A172 (cell line): ENCODE measurements around the gene OR8G5. TPM values are rescaled to one million over a fixed set of nuclear protein-coding genes. Genes with fewer than 3 reads are reported as not detected.

Experiments
- DNase-seq: peaks from one replicate; pipeline ENCODE4 v3.0.0-alpha.2; 2015; ENCODE audit warnings: low spot score
- total RNA-seq: library from RNA; depleted of rRNA; stranded (reverse); fragments of >200 nt; shearing (Covaris generic); gene quantifications from 2 replicates; pipeline ENCODE4 v1.2.3, GENCODE V29; 2014; rRNA removed

OR8G5 gene
- total RNA-seq, 1 experiment from 2014 or later, result not detected

GRCh38 chr11:124285610-124286344 lies 29.6 kb downstream of the OR8G5 start:
- peak; percentile 0 for DNase-seq

DNA sequence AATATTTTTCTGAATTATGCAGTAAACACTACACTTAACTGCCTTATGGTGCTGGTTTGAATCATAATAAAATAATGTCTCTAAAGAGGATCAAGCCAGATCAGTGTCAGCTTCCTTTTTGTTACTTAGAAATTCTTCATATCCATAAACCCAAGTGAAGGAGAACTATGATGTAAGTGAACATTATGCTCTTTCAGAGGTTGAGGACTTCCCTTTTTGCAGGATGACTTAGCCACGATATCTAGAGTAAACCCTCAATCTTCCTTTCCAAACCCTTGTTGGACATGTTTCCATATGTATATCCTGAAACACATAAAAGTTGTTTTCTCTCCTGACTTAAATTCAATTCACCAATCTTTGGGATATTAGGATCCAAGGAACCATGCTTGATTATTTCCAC lies 38.5 kb downstream of the OR8G5 start:
- no peak for DNase-seq

GRCh38 chr11:124296016-124296415 lies 39.8 kb downstream of the OR8G5 start:
- DNase-seq, result no peak

- no peak for DNase-seq
Measured at GRCh38 chr11:124297921-124298320, 41.7 kb downstream of the OR8G5 start.

DNA sequence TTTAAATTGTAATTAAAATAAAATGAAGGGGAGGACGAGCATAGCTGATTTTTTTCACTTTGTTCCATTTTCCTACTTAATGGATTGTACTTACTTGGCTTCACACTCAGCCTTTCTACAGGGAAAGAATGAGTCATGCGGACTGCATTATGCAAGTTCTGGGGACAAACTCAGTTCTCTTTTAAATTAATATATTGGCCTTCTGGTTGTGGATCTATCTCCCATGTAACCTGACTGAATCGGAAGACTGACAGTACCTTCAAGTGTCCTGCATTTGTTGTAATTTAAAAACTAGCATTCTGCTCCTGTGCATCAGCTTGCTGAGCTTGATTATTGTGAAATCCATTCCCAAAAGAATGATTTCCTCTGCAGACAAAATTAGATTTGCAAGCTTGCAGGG lies 45.4 kb downstream of the OR8G5 start:
- no peak for DNase-seq

- DNase-seq, result no peak
Measured at GRCh38 chr11:124302347-124303125, 46.4 kb downstream of the OR8G5 start.

DNA sequence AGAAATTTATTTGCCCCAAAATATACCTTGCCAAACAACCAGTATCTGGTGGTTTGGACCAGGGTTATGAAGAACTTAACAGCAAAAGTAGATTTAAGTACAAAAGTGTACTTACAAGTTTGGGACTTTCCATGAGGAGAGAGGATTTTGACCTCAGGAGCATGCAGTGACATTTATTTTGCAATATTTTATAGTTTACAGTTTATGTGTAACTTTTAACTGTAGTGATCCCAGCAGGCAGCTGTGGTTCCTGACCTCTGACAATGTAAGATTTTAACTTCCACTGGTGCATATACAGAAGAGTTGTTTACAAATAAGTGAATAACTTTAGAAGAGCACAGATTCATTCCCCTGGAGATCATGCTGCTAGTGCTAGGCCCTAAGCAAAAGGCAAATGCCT lies 50.9 kb downstream of the OR8G5 start:
- DNase-seq, result no peak

DNA sequence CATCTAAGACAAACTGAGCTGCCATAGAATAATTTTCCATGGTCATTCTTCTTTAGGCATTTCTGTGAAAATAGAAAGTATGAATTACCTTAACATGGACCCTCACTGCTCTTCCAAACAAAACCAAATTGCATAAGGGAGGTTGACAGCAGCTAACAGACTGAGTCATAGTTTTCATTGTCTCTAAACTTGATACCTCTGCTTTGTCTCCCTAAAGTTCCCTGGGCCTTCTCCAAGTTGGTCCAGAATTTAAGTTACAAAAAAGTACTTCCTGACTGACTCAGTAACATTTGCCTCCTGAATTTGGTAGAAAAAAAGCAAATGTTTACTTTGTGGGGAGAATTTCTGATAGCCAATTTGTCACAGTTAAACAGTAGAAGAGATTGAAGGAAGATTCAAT lies 54.5 kb downstream of the OR8G5 start:
- DNase-seq, result no peak

DNA sequence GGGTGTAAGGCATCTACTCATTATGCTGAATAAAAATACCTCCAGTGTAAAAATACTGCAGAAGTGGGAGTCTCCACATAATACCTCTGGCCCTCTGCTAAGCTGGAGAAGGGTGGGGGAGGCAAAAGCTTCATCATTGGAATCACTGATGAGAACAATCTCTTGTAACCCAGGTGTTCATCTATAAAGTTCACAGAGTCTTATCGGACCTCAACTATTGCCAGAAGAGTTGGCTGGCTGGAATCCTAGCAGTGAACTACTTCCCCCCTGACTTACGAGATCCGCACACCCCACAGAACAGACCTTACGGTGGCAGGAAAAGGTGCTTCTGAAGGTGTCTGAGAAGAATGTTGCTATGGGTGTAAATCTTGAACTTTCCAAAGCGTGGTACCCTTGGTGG lies 55.1 kb downstream of the OR8G5 start:
- DNase-seq, result no peak

DNA sequence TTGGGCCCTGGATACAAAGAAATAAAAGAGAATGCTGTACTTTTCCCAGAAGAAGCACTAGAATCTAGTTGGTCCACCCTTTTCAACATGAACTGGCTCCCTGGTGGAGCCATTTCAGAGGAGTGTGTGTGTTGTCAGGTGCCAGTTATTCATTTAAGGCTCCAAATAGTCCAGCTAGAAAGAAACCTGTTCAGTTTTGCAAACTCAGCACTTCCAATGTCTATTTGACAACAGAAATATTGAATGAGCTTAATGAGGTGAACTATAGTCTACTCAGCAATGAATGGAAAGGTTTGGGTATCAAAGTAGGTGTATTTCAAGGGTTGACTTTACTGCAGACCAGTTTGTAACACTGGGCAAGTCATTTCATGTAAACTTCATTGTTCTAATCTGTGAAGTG lies 55.5 kb downstream of the OR8G5 start:
- DNase-seq, result no peak

DNA sequence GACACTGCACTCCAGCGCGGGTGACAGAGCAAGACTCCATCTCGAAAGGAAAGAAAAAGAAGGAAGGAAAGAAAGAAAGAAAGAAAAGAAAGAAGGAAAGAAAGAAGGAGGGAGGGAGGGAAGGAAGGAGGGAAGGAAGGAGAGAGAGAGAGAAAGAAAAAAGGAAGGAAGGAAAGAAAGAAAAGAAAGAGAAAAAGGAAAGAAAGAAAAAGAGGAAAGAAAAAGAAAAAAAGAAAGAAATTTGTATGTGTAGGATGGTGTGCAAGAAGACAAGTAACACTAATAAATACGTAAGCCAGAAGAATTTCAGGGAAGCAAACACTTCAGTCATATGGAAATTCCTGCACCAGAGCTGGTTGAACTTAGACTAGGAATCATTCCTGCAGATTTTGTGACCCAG lies 57.0 kb downstream of the OR8G5 start:
- DNase-seq, result no peak

DNA sequence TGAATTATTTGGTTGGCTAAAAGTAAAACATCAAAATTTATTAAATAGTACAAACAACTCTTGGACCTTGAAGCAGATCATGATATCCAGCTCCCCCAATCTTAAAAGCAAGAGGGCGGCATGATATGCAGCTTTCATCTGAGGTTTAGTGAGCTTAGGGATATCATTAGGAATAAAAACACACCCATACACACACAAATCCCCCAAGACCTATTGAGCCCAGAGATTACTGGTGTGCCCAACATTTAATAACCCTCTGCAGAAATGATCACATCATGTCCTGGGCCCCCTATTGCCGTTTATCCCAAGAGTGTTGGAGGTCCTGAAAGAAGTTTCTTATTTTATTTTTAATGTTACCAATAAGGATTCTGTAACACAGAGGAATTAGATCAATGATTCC lies 57.7 kb downstream of the OR8G5 start, which contains the start of gene OR8D1:
Gene OR8D1, minus strand, starts transcription at position 101 of the 400 bp plus-strand sequence. CDS start 3,183 bp downstream, outside the sequence.
- no peak for DNase-seq

DNA sequence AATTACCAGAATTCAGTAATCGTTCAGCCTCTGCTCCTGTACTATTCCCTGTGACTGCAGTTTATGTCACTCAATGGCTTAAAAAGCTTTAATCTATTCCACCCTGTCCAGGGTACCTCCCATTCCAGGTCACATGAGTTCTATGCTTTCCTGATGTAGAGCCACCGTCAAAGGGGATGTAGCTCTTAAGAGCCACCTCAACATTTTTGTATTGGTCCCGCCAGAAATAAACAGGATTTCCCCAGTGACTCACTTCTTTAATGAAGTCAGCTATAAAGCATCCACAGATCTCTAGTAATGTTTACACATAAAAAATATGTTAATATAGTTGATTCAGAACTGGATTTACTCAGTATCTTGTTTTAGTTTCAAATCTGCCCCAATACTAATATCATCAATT lies 58.9 kb downstream of the OR8G5 start:
- DNase-seq, result peak; percentile 16

Other genes starting within 250 kb of the OR8G5 start
- not detected in 2 replicates for gene OR10G4, start 243.4 kb upstream of the OR8G5 start, total RNA-seq
- gene OR10G9, start 233.4 kb upstream of the OR8G5 start, total RNA-seq, result not detected in 2 replicates
- gene OR10G8, start 229.6 kb upstream of the OR8G5 start, total RNA-seq, result not detected in 2 replicates
- gene OR10G7, start 215.1 kb upstream of the OR8G5 start, total RNA-seq, result not detected in 2 replicates
- gene VWA5A, start 140.9 kb upstream of the OR8G5 start, total RNA-seq, result 1.1 and 2.1 TPM in 2 replicates
- not detected in 2 replicates for gene OR10D3, start 73.0 kb upstream of the OR8G5 start, total RNA-seq
- gene OR8G1, start 15.3 kb upstream of the OR8G5 start, total RNA-seq, result not detected in 2 replicates
- gene OR8D1, start 57.6 kb downstream of the OR8G5 start, total RNA-seq, result not detected in 2 replicates
- not detected in 2 replicates for gene OR8D2, start 63.8 kb downstream of the OR8G5 start, total RNA-seq
- not detected in 2 replicates for gene OR8B2, start 128.1 kb downstream of the OR8G5 start, total RNA-seq
- gene OR8B3, start 142.6 kb downstream of the OR8G5 start, total RNA-seq, result not detected in 2 replicates
- gene OR8B4, start 168.5 kb downstream of the OR8G5 start, total RNA-seq, result not detected in 2 replicates
- gene OR8B8, start 189.3 kb downstream of the OR8G5 start, total RNA-seq, result not detected in 2 replicates